H9 (cell line): ENCODE measurements around the gene ANO6. TPM values are rescaled to one million over a fixed set of nuclear protein-coding genes. Genes with fewer than 3 reads are reported as not detected.

Experiments used
- DNase-seq: peaks from one replicate; pipeline ENCODE4 v3.0.0-alpha.2; 2017
- H2AFZ ChIP-seq: one replicate; pipeline ENCODE4 v1.6.1; 2013; ENCODE audit warnings: mild to moderate bottlenecking, low read length, control low read depth, moderate library complexity
- H2AK5ac ChIP-seq: 2 replicates; pipeline ENCODE4 v1.6.1; 2013; ENCODE audit warnings: low read length, control low read depth, mixed read lengths; ENCODE audit not compliant: insufficient read length
- H2BK120ac ChIP-seq: one replicate; pipeline ENCODE4 v1.6.1; 2013; ENCODE audit warnings: low read depth, mild to moderate bottlenecking, low read length, control low read depth, inconsistent platforms; ENCODE audit not compliant: poor library complexity, severe bottlenecking
- H2BK12ac ChIP-seq: 2 replicates; pipeline ENCODE4 v1.6.1; 2013; ENCODE audit warnings: low read length, control low read depth, mixed read lengths, low read depth; ENCODE audit not compliant: insufficient read length
- H2BK15ac ChIP-seq: 2 replicates; pipeline ENCODE4 v1.6.1; 2013; ENCODE audit warnings: low read depth, low read length, control low read depth
- H2BK20ac ChIP-seq: one replicate; pipeline ENCODE4 v1.6.1; 2013; ENCODE audit warnings: low read depth, mild to moderate bottlenecking, low read length, control low read depth, inconsistent platforms; ENCODE audit not compliant: poor library complexity, severe bottlenecking
- H2BK5ac ChIP-seq: 2 replicates; pipeline ENCODE4 v1.6.1; 2013; ENCODE audit warnings: low read length, control low read depth, mixed read lengths; ENCODE audit not compliant: insufficient read length
- H3K14ac ChIP-seq: 2 replicates; pipeline ENCODE4 v1.6.1; 2013; ENCODE audit warnings: low read length, control low read depth; ENCODE audit not compliant: insufficient read depth
- H3K18ac ChIP-seq: 2 replicates; pipeline ENCODE4 v1.6.1; 2013; ENCODE audit warnings: low read depth, mild to moderate bottlenecking, mixed read lengths, low read length, control low read depth; ENCODE audit not compliant: insufficient read length
- H3K23ac ChIP-seq: 2 replicates; pipeline ENCODE4 v1.6.1; 2013; ENCODE audit warnings: low read length, control low read depth, mixed read lengths, low read depth; ENCODE audit not compliant: insufficient read length
- H3K23me2 ChIP-seq: 2 replicates; pipeline ENCODE4 v1.6.1; 2013; ENCODE audit warnings: low read depth, mild to moderate bottlenecking, mixed read lengths, low read length, control low read depth; ENCODE audit not compliant: insufficient read length, poor library complexity, severe bottlenecking
- H3K27ac ChIP-seq: 2 replicates; pipeline ENCODE4 v1.5.1; 2013; ENCODE audit warnings: low read length, control low read depth, mixed read lengths, low read depth; ENCODE audit not compliant: insufficient read length
- H3K27me3 ChIP-seq: 2 replicates; pipeline ENCODE4 v1.6.1; 2013; ENCODE audit warnings: low read length, control low read depth, inconsistent platforms; ENCODE audit not compliant: insufficient read depth
- H3K4ac ChIP-seq: 2 replicates; pipeline ENCODE4 v1.6.1; 2013; ENCODE audit warnings: low read depth, mild to moderate bottlenecking, control low read depth, inconsistent platforms, low read length, moderate library complexity
- H3K4me1 ChIP-seq: 2 replicates; pipeline ENCODE4 v1.6.1; 2013; ENCODE audit warnings: low read length, control low read depth, inconsistent platforms; ENCODE audit not compliant: insufficient read depth
- H3K4me2 ChIP-seq: 2 replicates; pipeline ENCODE4 v1.6.1; 2013; ENCODE audit warnings: low read length, control low read depth, mixed read lengths; ENCODE audit not compliant: insufficient read length, insufficient read depth
- H3K56ac ChIP-seq: 2 replicates; pipeline ENCODE4 v1.6.1; 2013; ENCODE audit warnings: low read depth, mild to moderate bottlenecking, mixed read lengths, low read length, control low read depth; ENCODE audit not compliant: insufficient read length
- H3K79me1 ChIP-seq: 2 replicates; pipeline ENCODE4 v1.6.1; 2013; ENCODE audit warnings: low read depth, mild to moderate bottlenecking, moderate library complexity, low read length, control low read depth, inconsistent platforms; ENCODE audit not compliant: insufficient read depth, poor library complexity, severe bottlenecking
- H3K79me2 ChIP-seq: 2 replicates; pipeline ENCODE4 v1.6.1; 2013; ENCODE audit warnings: low read length, control low read depth, inconsistent platforms; ENCODE audit not compliant: insufficient read depth
- H3K9ac ChIP-seq: 2 replicates; pipeline ENCODE4 v1.6.1; 2013; ENCODE audit warnings: low read length, control low read depth, mixed read lengths; ENCODE audit not compliant: insufficient read length; ENCODE audit errors: extremely low read depth
- H3K9me3 ChIP-seq: one replicate; pipeline ENCODE4 v1.6.1; 2013; ENCODE audit warnings: low read depth, low read length, inconsistent platforms; ENCODE audit not compliant: control insufficient read depth
- H3T11ph ChIP-seq: one replicate; pipeline ENCODE4 v1.6.1; 2013; ENCODE audit warnings: mild to moderate bottlenecking, low read length, control low read depth, inconsistent platforms
- H4K20me1 ChIP-seq: one replicate; pipeline ENCODE4 v1.6.1; 2013; ENCODE audit not compliant: control insufficient read depth, insufficient read length, insufficient read depth
- H4K5ac ChIP-seq: 2 replicates; pipeline ENCODE4 v1.6.1; 2013; ENCODE audit warnings: low read depth, mild to moderate bottlenecking, mixed read lengths, low read length, control low read depth; ENCODE audit not compliant: insufficient read length
- H4K8ac ChIP-seq: replicated peaks from 2 replicates; pipeline ENCODE4 v1.6.1; 2013; ENCODE audit warnings: low read length, control low read depth, mixed read lengths, low read depth; ENCODE audit not compliant: insufficient read length
- H4K91ac ChIP-seq: 2 replicates; pipeline ENCODE4 v1.6.1; 2013; ENCODE audit warnings: low read depth, mild to moderate bottlenecking, moderate library complexity, mixed read lengths, low read length, control low read depth; ENCODE audit not compliant: insufficient read length
- H3K27ac Mint-ChIP-seq, 3 experiments: 2 replicates in 2 of 3; 3 replicates in 1 of 3; pipeline ENCODE4 v1.8.0; 2020 to 2021; ENCODE audit warnings: mixed read lengths in 3 of 3, mild to moderate bottlenecking in 1 of 3, moderate library complexity in 1 of 3
- H3K27me3 Mint-ChIP-seq: 2 replicates; pipeline ENCODE4 v1.8.0; 2021; ENCODE audit warnings: low read depth, mild to moderate bottlenecking, moderate library complexity, mixed read lengths
- H3K36me3 Mint-ChIP-seq, 3 experiments: 2 replicates in 2 of 3; 3 replicates in 1 of 3; pipeline ENCODE4 v1.8.0; 2020 to 2021; ENCODE audit warnings: low read depth in 3 of 3, mixed read lengths in 3 of 3; ENCODE audit not compliant: insufficient read depth in 1 of 3
- H3K4me1 Mint-ChIP-seq, 2 experiments: 2 replicates each; pipeline ENCODE4 v1.8.0; 2020; ENCODE audit warnings: mixed read lengths in 2 of 2
- H3K4me3 Mint-ChIP-seq, 2 experiments: 2 replicates in 1 of 2; 3 replicates in 1 of 2; pipeline ENCODE4 v1.8.0; 2020 to 2021; ENCODE audit warnings: mild to moderate bottlenecking in 2 of 2, mixed read lengths in 2 of 2, moderate library complexity in 1 of 2
- H3K9me3 Mint-ChIP-seq, 2 experiments: 2 replicates in 1 of 2; 3 replicates in 1 of 2; pipeline ENCODE4 v1.8.0; 2020; ENCODE audit warnings: mild to moderate bottlenecking in 2 of 2, mixed read lengths in 2 of 2, moderate library complexity in 1 of 2
- WGBS: extraction: QIAGEN DNeasy Blood & Tissue Kit; methylation state at CpG from one replicate; pipeline ENCODE4 v1.1.7; 2013; ENCODE audit warnings: missing lambda C conversion rate, low lambda C conversion rate, mixed read lengths; ENCODE audit not compliant: insufficient read length; ENCODE audit errors: extremely low coverage; 5-methylcytosine and 5-hydroxymethylcytosine counted together
- total RNA-seq: library from RNA; stranded (reverse); gene quantifications from 2 replicates; pipeline ENCODE4 v1.2.1, GENCODE V29; 2021
- TF ChIP-seq, protein P1 (sequence below): fragments of 200-600 bp; sonication (generic); conservative IDR thresholded peaks from 3 replicates; pipeline ENCODE4 v1.8.0; 2021; ENCODE audit warnings: antibody characterized with exemption, mild to moderate bottlenecking

Gene ANO6
- total RNA-seq, 1 experiment from 2014 or later, result 24.3 TPM

DNA sequence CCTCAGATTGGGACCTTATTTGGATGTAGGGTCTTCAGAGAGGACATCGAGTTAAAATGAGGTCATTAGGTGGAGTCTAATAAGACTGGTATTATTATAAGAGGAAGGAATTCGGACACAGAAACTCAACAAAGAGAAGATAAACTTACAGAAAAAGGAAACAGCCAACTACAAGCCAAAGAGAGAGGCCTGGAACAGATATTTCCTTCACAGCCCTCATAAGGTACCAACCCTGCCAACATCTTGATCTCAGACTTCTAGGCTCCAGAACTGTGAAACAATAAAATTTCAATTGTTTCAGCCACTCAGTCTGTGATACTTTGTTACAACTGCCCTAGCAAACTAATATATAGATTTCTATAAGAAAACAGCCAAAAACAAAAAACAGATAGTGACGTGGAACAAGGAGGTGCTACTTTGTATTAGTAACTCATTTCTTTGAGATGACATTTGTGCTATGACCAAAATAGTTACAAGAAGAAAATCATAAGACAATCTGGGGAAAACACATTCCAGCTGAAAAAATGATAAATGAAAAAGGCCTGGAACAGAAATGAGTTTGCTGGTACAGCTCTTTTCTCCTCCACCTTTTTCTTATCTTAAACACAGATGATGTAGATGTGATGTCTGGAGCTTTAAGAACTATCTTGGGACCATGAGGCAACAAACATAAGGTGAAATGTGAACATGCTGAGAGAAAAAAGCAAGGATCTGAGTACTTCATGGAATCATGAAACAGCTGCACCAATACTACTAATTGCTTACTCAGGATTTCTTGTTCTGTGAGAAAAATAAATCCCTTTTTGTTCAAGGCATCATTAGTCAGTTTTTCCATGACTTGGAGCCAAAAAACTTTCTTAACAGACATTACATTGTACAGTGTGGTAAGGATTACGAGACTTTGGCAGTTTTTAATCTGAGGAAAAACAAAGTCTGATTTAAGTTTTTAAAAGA lies 243.2 kb downstream of the ANO6 start:
- H2AK5ac ChIP-seq, result no peak overlapping the region
- H4K20me1 ChIP-seq, result no peaks in the 10 kb centered on the region
- no peaks in the 10 kb centered on the region for H3K27me3 Mint-ChIP-seq
- no peak overlapping the region for H3K14ac ChIP-seq
- H2BK12ac ChIP-seq, result no peak overlapping the region
- H3K4ac ChIP-seq, result no peak overlapping the region
- no peaks in the 10 kb centered on the region for H3K79me2 ChIP-seq
- H3K27ac Mint-ChIP-seq, result no peak overlapping the region
- H3K4me1 ChIP-seq, result no peaks in the 10 kb centered on the region
- H3K9me3 ChIP-seq, result no peaks in the 10 kb centered on the region
- H3K18ac ChIP-seq, result no peak overlapping the region
- H3K9me3 Mint-ChIP-seq, result no peaks in the 10 kb centered on the region; a peak in 1 of 5 replicates
- H3K27ac ChIP-seq, result no peak overlapping the region
- no peaks in the 10 kb centered on the region for H3K36me3 Mint-ChIP-seq
- H3K56ac ChIP-seq, result no peak overlapping the region
- no peak overlapping the region for H3K23ac ChIP-seq
- no peak for DNase-seq
- no CpG with 5 or more reads among the region's 4 CpGs for WGBS
- H3K27me3 ChIP-seq, result no peaks in the 10 kb centered on the region
- no peak overlapping the region for H2BK120ac ChIP-seq
- H3K4me3 Mint-ChIP-seq, result no peak overlapping the region
- no peak overlapping the region for H4K5ac ChIP-seq
- no peak overlapping the region for H4K8ac ChIP-seq
- no peak overlapping the region for H3K4me2 ChIP-seq
- no peak overlapping the region for H2BK5ac ChIP-seq
- H2BK20ac ChIP-seq, result no peak overlapping the region
- H3K23me2 ChIP-seq, result no peaks in the 10 kb centered on the region
- H2BK15ac ChIP-seq, result no peak overlapping the region
- no peak overlapping the region for H2AFZ ChIP-seq
- no peak overlapping the region for H4K91ac ChIP-seq
- TF ChIP-seq, protein P1, sequence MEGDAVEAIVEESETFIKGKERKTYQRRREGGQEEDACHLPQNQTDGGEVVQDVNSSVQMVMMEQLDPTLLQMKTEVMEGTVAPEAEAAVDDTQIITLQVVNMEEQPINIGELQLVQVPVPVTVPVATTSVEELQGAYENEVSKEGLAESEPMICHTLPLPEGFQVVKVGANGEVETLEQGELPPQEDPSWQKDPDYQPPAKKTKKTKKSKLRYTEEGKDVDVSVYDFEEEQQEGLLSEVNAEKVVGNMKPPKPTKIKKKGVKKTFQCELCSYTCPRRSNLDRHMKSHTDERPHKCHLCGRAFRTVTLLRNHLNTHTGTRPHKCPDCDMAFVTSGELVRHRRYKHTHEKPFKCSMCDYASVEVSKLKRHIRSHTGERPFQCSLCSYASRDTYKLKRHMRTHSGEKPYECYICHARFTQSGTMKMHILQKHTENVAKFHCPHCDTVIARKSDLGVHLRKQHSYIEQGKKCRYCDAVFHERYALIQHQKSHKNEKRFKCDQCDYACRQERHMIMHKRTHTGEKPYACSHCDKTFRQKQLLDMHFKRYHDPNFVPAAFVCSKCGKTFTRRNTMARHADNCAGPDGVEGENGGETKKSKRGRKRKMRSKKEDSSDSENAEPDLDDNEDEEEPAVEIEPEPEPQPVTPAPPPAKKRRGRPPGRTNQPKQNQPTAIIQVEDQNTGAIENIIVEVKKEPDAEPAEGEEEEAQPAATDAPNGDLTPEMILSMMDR, result no peak
- no peak overlapping the region for H3K9ac ChIP-seq
- H3K79me1 ChIP-seq, result no peaks in the 10 kb centered on the region
- no peak overlapping the region for H3T11ph ChIP-seq
- peaks cover 0 to 2% of the 10 kb centered on the region in 2 experiments; a peak in 1 of 4 replicates for H3K4me1 Mint-ChIP-seq
